Type B pancreatic cell (in vitro differentiated cells): ENCODE data around the gene GMEB2. TPM values are rescaled to one million over a fixed set of nuclear protein-coding genes. Genes with fewer than 3 reads are reported as not detected.

Experiments used
- DNase-seq: peaks from one replicate; pipeline ENCODE4 v3.0.0; 2021; ENCODE audit warnings: mixed read lengths; ENCODE audit not compliant: unreplicated experiment; ENCODE audit errors: extremely low spot score
- H3K27ac Mint-ChIP-seq: 2 replicates; pipeline ENCODE4 v1.8.0; 2021; ENCODE audit warnings: mild to moderate bottlenecking, mixed read lengths
- H3K27me3 Mint-ChIP-seq: 2 replicates; pipeline ENCODE4 v1.8.0; 2021; ENCODE audit warnings: mixed read lengths
- H3K36me3 Mint-ChIP-seq: 2 replicates; pipeline ENCODE4 v1.8.0; 2021; ENCODE audit warnings: mixed read lengths
- H3K4me1 Mint-ChIP-seq: one replicate; pipeline ENCODE4 v1.8.0; 2021; ENCODE audit warnings: mixed read lengths; ENCODE audit not compliant: unreplicated experiment
- H3K4me3 Mint-ChIP-seq: 2 replicates; pipeline ENCODE4 v1.8.0; 2021; ENCODE audit warnings: mild to moderate bottlenecking, mixed read lengths
- H3K9me3 Mint-ChIP-seq: 2 replicates; pipeline ENCODE4 v1.8.0; 2021; ENCODE audit warnings: mixed read lengths
- total RNA-seq: library from RNA; stranded (reverse); gene quantifications from 2 replicates; pipeline ENCODE4 v1.2.1, GENCODE V29; 2021; ENCODE audit warnings: low replicate concordance
- TF ChIP-seq, protein P1 (sequence below): fragments of 200-600 bp; sonication (generic); conservative IDR thresholded peaks from 2 replicates; pipeline ENCODE4 v1.5.0; 2021; ENCODE audit warnings: antibody characterized with exemption, mild to moderate bottlenecking

The GMEB2 gene
- total RNA-seq, 1 donor from 2014 or later, result 13.9 TPM

DNA sequence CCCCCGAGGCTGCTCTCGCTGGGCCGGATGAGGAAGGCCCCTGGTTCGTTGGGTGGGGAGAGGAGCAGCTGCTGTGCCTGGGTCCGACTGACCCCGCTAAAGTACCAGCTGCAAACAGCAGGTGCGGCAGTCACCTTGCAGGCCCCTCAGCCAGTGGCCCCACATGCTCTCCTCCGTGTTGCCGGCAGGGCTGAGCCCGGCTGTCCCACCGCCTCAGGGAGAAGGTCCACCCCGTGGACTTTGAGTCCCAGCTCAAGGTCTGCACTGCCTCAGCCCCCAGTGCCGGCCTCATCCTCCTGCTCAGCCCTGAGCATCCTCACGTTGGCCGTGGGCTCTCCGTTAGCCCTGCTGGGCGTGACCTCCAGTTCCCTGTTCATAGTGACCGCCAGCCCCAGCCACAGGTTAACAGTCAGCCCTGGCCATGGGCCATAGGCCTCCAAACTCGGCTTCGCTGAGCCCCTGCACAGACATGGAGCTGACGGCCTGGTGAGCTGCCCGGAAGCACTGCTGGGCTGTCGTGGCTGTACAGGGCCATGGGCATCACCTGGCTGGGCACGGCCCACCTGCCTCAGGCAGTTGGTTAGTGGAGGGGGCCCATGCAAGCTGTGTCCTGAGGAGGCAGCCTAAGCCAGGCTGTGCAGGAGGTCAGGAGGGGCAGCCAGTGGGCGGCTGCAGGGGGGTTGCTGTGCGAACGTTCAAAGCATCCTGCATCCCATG is 82.5 kb downstream of the GMEB2 start:
- no peak overlapping the region for H3K4me3 Mint-ChIP-seq
- H3K9me3 Mint-ChIP-seq, result no peaks in the 10 kb centered on the region
- H3K27me3 Mint-ChIP-seq, result peaks cover 3% of the 10 kb centered on the region
- no peak overlapping the region for H3K27ac Mint-ChIP-seq
- peaks cover 4% of the 10 kb centered on the region for H3K4me1 Mint-ChIP-seq
- TF ChIP-seq, protein P1, sequence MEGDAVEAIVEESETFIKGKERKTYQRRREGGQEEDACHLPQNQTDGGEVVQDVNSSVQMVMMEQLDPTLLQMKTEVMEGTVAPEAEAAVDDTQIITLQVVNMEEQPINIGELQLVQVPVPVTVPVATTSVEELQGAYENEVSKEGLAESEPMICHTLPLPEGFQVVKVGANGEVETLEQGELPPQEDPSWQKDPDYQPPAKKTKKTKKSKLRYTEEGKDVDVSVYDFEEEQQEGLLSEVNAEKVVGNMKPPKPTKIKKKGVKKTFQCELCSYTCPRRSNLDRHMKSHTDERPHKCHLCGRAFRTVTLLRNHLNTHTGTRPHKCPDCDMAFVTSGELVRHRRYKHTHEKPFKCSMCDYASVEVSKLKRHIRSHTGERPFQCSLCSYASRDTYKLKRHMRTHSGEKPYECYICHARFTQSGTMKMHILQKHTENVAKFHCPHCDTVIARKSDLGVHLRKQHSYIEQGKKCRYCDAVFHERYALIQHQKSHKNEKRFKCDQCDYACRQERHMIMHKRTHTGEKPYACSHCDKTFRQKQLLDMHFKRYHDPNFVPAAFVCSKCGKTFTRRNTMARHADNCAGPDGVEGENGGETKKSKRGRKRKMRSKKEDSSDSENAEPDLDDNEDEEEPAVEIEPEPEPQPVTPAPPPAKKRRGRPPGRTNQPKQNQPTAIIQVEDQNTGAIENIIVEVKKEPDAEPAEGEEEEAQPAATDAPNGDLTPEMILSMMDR, result no peak
- no peak for DNase-seq
- no peaks in the 10 kb centered on the region for H3K36me3 Mint-ChIP-seq

DNA sequence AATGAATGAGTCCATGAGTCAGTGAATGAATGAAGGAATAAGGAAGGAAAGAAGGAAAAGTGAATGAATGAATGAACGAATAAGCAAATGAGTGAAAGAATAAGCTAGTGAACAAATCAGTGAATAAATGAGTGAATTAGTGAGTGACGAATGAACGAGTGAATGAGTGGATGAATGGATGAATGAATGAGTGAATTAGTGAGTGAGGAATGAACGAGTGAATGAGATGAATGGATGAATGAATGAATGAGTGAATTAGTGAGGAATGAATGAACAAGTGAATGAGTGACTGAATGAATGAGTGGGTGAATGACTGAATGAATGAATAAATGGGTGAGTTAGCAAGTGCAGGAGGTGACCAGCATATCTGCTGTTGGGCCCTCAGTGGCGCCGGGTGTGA is 83.2 kb downstream of the GMEB2 start:
- DNase-seq, result no peak
- Mint-ChIP-seq H3K9me3 (no peaks in the 10 kb centered on the region), H3K4me3 (no peak overlapping the region), H3K36me3 (no peaks in the 10 kb centered on the region), H3K27ac (no peak overlapping the region), H3K4me1 (peaks cover 4% of the 10 kb centered on the region), H3K27me3 (peaks cover 3% of the 10 kb centered on the region)
- TF ChIP-seq, protein P1, result no peak

DNA sequence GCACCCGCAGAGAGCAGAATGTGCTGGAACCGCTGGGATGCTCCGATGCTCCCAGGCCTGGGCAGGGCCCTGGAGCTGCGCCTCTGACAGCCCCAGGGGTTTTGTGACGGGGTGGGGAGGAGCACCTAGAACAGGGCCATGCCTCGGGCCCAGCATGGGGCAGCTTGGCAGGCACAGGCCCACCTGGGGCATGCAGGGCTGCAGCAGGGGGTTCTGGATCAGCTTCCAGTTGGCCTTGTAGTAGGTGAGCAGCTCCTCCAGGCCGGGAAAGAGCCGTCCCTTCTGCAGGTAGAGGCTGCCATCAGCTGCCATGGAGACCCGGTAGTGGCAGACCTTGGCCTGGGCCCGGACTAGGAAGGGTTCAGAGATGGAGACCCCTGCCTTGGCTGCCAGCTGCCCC is 83.8 kb downstream of the GMEB2 start:
- no peak for DNase-seq
- TF ChIP-seq, protein P1, result no peak
- Mint-ChIP-seq H3K27ac (no peak overlapping the region), H3K4me3 (no peak overlapping the region), H3K27me3 (peaks cover 3% of the 10 kb centered on the region), H3K36me3 (no peaks in the 10 kb centered on the region), H3K9me3 (no peaks in the 10 kb centered on the region), H3K4me1 (peaks cover 4% of the 10 kb centered on the region)

DNA sequence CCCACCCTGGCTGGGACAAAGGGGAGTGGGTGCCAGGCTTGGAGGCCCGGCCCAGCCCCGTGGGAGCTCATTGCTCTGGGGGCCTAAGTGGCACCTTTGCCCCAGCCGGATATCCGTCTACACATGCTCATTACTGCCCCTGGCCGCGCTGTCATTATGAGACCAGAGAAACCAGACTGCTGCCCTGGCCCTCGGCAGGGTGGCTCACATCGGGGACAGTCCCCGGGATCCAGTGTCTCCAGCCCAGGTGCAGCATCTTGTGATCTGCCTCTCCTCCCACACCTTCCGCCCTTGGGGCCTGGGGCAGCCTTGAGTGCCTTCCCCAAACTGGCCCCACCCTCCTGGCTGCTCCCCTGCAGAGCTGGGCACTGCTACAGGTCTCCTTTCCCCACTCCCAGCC is 84.2 kb downstream of the GMEB2 start:
- H3K27ac Mint-ChIP-seq, result no peak overlapping the region
- peaks cover 4% of the 10 kb centered on the region for H3K4me1 Mint-ChIP-seq
- no peak for DNase-seq
- H3K36me3 Mint-ChIP-seq, result no peaks in the 10 kb centered on the region
- TF ChIP-seq, protein P1, result no peak
- H3K9me3 Mint-ChIP-seq, result no peaks in the 10 kb centered on the region
- H3K27me3 Mint-ChIP-seq, result peaks cover 3% of the 10 kb centered on the region
- no peak overlapping the region for H3K4me3 Mint-ChIP-seq

DNA sequence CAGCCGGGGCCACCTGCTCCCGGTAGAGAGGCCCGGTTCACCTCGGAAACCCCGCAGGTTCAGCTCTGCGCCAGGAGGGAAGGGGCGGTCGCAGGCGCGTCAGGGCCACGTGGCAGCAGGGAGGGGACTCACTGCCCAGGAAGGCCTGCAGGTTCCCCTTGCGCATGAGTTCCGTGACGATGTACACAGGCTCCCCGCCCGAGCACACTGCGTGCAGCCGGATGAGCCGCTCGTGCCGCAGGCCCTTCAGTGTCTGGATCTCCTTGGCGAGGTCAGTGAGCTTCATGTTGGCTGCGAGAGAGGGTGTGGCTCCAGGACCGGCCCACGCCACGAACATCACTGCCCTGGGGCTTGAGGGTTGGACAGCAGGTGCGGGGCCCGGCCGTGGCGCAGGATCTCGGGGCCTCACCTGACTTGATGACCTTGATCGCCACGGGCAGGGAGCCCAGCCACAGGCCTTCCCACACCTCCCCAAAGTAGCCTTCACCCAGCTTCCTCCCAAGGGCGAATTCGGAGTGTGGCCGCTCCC is 84.8 kb downstream of the GMEB2 start:
- no peaks in the 10 kb centered on the region for H3K36me3 Mint-ChIP-seq
- no peaks in the 10 kb centered on the region for H3K9me3 Mint-ChIP-seq
- TF ChIP-seq, protein P1, result no peak
- no peak overlapping the region for H3K4me3 Mint-ChIP-seq
- H3K27ac Mint-ChIP-seq, result no peak overlapping the region
- peaks cover 4% of the 10 kb centered on the region for H3K4me1 Mint-ChIP-seq
- H3K27me3 Mint-ChIP-seq, result peaks cover 3% of the 10 kb centered on the region
- DNase-seq, result no peak
